Adipocyte (in vitro differentiated cells): ENCODE results near the gene ZBTB20.

Experiments used
- DNase-seq: peaks from one replicate; pipeline ENCODE4 v3.0.0-alpha.2; 2015; ENCODE audit warnings: low read depth
- H3K27me3 ChIP-seq: replicated peaks from 2 replicates; pipeline ENCODE4 v1.7.0; 2013; ENCODE audit warnings: mild to moderate bottlenecking, low read length, moderate library complexity; ENCODE audit not compliant: control insufficient read depth, insufficient read depth
- H3K36me3 ChIP-seq: 2 replicates; pipeline ENCODE4 v1.7.0; 2013; ENCODE audit warnings: low read length, mild to moderate bottlenecking, moderate library complexity; ENCODE audit not compliant: control insufficient read depth, insufficient read depth, severe bottlenecking
- H3K4me1 ChIP-seq: 2 replicates; pipeline ENCODE4 v1.7.0; 2013; ENCODE audit warnings: mild to moderate bottlenecking, low read length, moderate library complexity; ENCODE audit not compliant: control insufficient read depth, insufficient read depth
- H3K4me3 ChIP-seq: 2 replicates; pipeline ENCODE4 v1.7.0; 2013; ENCODE audit warnings: mild to moderate bottlenecking, low read length, moderate library complexity
- H3K9ac ChIP-seq: 2 replicates; pipeline ENCODE4 v1.7.0; 2013; ENCODE audit warnings: mild to moderate bottlenecking, low read length, moderate library complexity
- H3K9me3 ChIP-seq: 2 replicates; pipeline ENCODE4 v1.7.0; 2013; ENCODE audit warnings: mild to moderate bottlenecking, low read length, moderate library complexity; ENCODE audit not compliant: control insufficient read depth

Gene ZBTB20

GRCh38 chr3:115062009-115062408 lies 85.1 kb downstream of the ZBTB20 start:
- Histone ChIP-seq H3K9me3 (no peaks in the 10 kb centered on the region), H3K36me3 (no peaks in the 10 kb centered on the region), H3K4me1 (peaks cover 11% of the 10 kb centered on the region), H3K4me3 (no peak overlapping the region), H3K9ac (no peak overlapping the region), H3K27me3 (no peaks in the 10 kb centered on the region)
- no peak for DNase-seq

- Histone ChIP-seq H3K36me3 (no peaks in the 10 kb centered on the region), H3K4me1 (no peaks in the 10 kb centered on the region), H3K4me3 (no peak overlapping the region), H3K9ac (no peak overlapping the region), H3K9me3 (no peaks in the 10 kb centered on the region), H3K27me3 (no peaks in the 10 kb centered on the region)
- DNase-seq, result no peak
These were observed 94.2 kb downstream of the ZBTB20 start for GRCh38 chr3:115052906-115053305.

DNA sequence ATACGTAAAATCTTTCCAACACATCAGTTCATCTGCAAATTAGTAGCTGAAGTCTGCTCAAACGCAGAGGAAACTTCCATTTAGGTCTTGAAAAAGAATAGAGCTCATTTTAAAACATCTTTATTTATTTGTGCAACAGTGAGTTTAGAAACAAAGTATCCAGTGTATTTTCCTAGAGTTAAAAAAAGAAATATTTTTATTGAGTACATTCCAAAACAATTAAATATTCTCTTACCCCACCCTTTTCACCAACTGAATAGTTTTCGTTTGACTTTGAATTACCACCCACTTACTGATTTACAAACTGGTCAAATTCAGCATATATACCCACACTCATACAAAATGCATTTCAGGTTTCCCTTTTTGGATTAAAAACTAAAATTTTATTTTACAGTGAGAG lies 104.7 kb downstream of the ZBTB20 start:
- peak; percentile 56 for DNase-seq
- H3K27me3 ChIP-seq, result no peaks in the 10 kb centered on the region
- no peaks in the 10 kb centered on the region for H3K9me3 ChIP-seq
- H3K36me3 ChIP-seq, result no peaks in the 10 kb centered on the region
- peaks cover 25% of the 10 kb centered on the region for H3K4me1 ChIP-seq
- H3K9ac ChIP-seq, result peak overlapping the region; percentile 26
- peak overlapping the region; percentile 65 for H3K4me3 ChIP-seq

DNA sequence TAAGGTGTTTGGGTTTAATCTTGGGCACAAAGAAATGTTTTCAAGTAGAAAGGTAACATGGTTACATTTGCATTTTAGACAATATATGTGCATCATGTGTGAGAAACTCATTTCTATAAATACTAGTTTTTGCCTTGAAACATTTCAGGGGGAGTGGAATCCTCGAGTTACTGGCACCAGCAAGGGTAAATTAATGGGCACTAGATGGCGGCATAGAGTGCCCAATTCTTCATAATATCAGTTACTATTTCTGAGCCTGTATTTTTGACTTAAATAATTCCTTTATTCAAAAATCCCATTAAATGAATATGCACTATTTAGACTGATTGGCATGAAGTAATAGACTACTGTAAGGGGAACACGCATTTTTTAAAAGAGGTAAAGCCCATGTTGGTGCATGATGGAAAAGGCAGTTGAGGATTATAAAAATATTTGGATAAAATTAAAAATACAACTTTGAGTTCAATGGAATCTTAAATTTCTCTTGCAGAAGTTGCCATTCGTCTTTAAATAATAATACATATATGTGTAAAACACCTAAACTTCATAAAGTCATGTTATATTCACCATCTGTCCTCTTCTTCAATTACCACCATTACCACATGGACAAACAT lies 106.3 kb downstream of the ZBTB20 start:
- peak; percentile 79 for DNase-seq

GRCh38 chr3:115040246-115040645 lies 106.8 kb downstream of the ZBTB20 start:
- H3K9me3 ChIP-seq, result no peaks in the 10 kb centered on the region
- no peak for DNase-seq

More for the DNA sequence above, 106.3 kb downstream of the ZBTB20 start:
- Histone ChIP-seq H3K9ac (no peak overlapping the region), H3K9me3 (no peaks in the 10 kb centered on the region), H3K36me3 (no peaks in the 10 kb centered on the region), H3K4me3 (no peak overlapping the region), H3K27me3 (no peaks in the 10 kb centered on the region), H3K4me1 (peaks cover 21% of the 10 kb centered on the region)

DNA sequence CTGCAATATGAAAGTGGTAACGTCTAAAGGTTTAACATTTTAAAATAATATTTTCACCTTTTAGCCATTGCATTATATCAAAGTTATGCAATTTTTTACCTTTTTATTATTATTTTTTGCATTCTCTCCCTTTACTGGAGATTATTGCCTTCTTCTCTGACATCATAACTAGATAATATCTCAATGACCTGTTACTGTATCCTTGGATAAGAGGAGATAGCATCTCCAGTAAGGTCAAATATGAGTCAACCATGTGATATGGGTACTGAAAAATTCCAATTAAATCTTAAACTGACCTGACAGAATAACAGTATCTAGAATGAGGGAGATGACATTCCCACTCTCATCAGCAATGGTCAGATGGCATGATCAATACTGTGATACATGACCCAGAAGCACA lies 108.3 kb downstream of the ZBTB20 start:
- no peak overlapping the region for H3K4me3 ChIP-seq

More at GRCh38 chr3:115040246-115040645, 106.8 kb downstream of the ZBTB20 start:
- Histone ChIP-seq H3K27me3 (no peaks in the 10 kb centered on the region), H3K9ac (no peak overlapping the region), H3K4me3 (no peak overlapping the region), H3K4me1 (peaks cover 21% of the 10 kb centered on the region), H3K36me3 (no peaks in the 10 kb centered on the region)

DNA sequence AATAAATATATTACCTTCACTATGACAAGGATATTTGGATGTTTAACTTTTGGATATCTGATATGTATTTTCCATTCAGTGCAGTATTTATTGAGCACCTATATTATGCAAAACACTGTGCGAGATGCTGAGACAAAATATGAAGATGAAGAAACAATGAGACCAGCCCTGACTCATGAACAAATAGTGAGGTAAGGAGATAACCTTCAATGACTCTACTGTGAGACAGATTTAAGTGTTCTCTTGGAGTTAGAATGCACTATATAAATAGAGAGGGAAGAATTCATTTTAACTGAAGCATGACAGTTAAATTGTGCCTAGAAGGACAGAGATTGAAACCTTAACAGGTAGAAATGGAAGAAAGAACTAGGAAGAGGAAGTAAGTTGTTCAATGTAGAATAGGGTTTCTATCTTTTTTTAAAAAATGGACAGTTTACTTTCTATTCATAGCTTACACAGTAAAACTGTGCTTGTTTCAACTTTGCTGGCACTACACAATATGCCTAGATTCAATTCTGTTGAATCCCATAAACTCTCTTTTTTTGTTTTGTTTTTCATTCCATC lies 124.2 kb downstream of the ZBTB20 start:
- no peaks in the 10 kb centered on the region for H3K36me3 ChIP-seq
- H3K27me3 ChIP-seq, result no peaks in the 10 kb centered on the region
- H3K9me3 ChIP-seq, result no peaks in the 10 kb centered on the region
- no peak for DNase-seq
- no peak overlapping the region for H3K4me3 ChIP-seq
- peaks cover 24% of the 10 kb centered on the region for H3K4me1 ChIP-seq
- H3K9ac ChIP-seq, result no peak overlapping the region

More for the DNA sequence above, 108.3 kb downstream of the ZBTB20 start:
- peaks cover 5% of the 10 kb centered on the region for H3K9me3 ChIP-seq
- no peak for DNase-seq
- no peaks in the 10 kb centered on the region for H3K36me3 ChIP-seq
- H3K4me1 ChIP-seq, result peaks cover 21% of the 10 kb centered on the region
- no peaks in the 10 kb centered on the region for H3K27me3 ChIP-seq
- no peak overlapping the region for H3K9ac ChIP-seq

DNA sequence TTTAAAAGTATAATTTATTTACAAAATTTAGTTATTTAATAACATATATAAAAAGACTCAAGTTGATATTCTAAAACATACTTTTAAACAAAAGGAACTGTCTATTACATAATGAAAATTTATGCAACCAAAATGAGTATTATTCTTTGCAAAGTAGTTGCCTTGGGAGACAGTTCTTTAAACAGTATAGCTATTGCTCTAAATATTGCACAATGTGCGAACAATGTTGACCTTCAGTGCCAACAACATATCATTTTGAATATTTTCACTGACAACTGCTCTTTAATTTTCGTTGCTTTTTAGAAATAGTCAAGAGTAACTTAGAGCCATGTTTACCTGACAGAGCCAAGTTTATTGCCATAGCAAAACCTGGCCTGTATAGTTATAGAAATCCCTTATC lies 124.9 kb downstream of the ZBTB20 start:
- Histone ChIP-seq H3K36me3 (no peaks in the 10 kb centered on the region), H3K4me1 (peaks cover 25% of the 10 kb centered on the region), H3K27me3 (no peaks in the 10 kb centered on the region), H3K4me3 (no peak overlapping the region), H3K9me3 (no peaks in the 10 kb centered on the region), H3K9ac (no peak overlapping the region)
- DNase-seq, result peak; percentile 39

- H3K27me3 ChIP-seq, result no peaks in the 10 kb centered on the region
- H3K4me3 ChIP-seq, result no peak overlapping the region
- no peaks in the 10 kb centered on the region for H3K36me3 ChIP-seq
- peaks cover 9% of the 10 kb centered on the region for H3K9me3 ChIP-seq
- no peak overlapping the region for H3K9ac ChIP-seq
- no peak for DNase-seq
- H3K4me1 ChIP-seq, result peaks cover 25% of the 10 kb centered on the region
These were observed 126.0 kb downstream of the ZBTB20 start for GRCh38 chr3:115021061-115021460.

GRCh38 chr3:115019900-115020299 lies 127.2 kb downstream of the ZBTB20 start:
- H3K9me3 ChIP-seq, result peaks cover 12% of the 10 kb centered on the region
- H3K4me1 ChIP-seq, result peaks cover 25% of the 10 kb centered on the region
- peak overlapping the region; percentile 61 for H3K4me3 ChIP-seq
- H3K36me3 ChIP-seq, result no peaks in the 10 kb centered on the region
- DNase-seq, result peak; percentile 44
- peak overlapping the region; percentile 41 for H3K9ac ChIP-seq
- no peaks in the 10 kb centered on the region for H3K27me3 ChIP-seq

GRCh38 chr3:115018694-115019093 lies 128.4 kb downstream of the ZBTB20 start:
- no peaks in the 10 kb centered on the region for H3K36me3 ChIP-seq
- H3K9ac ChIP-seq, result peak overlapping the region; percentile 41
- peaks cover 12% of the 10 kb centered on the region for H3K9me3 ChIP-seq
- H3K27me3 ChIP-seq, result no peaks in the 10 kb centered on the region
- peak overlapping the region; percentile 61 for H3K4me3 ChIP-seq
- DNase-seq, result peak; percentile 36
- peaks cover 25% of the 10 kb centered on the region for H3K4me1 ChIP-seq

GRCh38 chr3:115007966-115008365 lies 139.1 kb downstream of the ZBTB20 start:
- Histone ChIP-seq H3K4me1 (no peaks in the 10 kb centered on the region), H3K9me3 (no peaks in the 10 kb centered on the region), H3K36me3 (no peaks in the 10 kb centered on the region), H3K9ac (no peak overlapping the region), H3K4me3 (no peak overlapping the region), H3K27me3 (no peaks in the 10 kb centered on the region)
- no peak for DNase-seq
